Retinal pigment epithelial cell (primary cell): ENCODE measurements around the gene GNAL.
"Not testable (repeated sequence)": the region's sequence is repeated elsewhere in the genome, so short reads cannot be mapped to it uniquely, and the experiment has no call there.

ENCODE experiments used
- DNase-seq: peaks from one replicate; pipeline ENCODE4 v3.0.0-alpha.2; 2010; ENCODE audit warnings: low read depth
- H3K4me3 ChIP-seq: 2 replicates; pipeline ENCODE4 v1.5.1; 2011; ENCODE audit warnings: mild to moderate bottlenecking, low read length, control low read depth, moderate library complexity
- TF ChIP-seq, protein P1 (sequence below): conservative IDR thresholded peaks from 2 replicates; pipeline ENCODE4 v1.5.1; 2011; ENCODE audit warnings: low read depth, low read length, control low read depth, inconsistent platforms

GNAL gene

DNA sequence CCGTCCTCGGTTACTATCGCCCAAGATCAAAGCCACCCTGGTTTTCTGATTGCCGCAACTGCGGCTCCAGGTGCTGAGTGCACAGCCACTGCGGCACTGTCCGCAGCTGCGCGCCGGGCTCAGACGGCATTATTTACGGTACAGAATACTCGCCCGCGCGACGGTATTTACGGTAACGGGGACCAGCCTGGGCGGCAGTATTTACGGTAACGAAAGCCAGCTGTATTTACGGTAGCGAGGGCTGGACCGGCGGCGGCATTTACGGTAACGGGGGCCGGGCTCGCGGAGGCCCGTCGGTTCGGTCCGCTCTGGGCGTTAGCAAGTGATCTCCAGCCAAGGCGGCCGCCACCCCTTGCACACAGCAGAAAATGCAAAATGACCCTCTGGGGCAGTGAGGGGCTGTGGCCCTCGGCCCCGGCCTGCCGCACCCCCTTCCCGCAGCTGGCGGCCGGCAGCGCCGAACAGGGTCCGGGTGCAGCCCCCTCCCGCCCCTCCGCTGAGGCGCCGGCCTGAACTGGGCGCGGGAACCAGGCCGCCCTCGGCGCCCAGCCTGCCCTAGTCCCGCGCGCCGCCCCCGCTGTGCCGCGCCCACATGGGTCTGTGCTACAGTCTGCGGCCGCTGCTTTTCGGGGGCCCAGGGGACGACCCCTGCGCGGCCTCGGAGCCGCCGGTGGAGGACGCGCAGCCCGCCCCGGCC, at the start of gene GNAL:
GNAL (plus strand) TSS at position 293 of the 697 bp plus-strand sequence; CDS start at position 593, 300 bp downstream.
- TF ChIP-seq, protein P1, sequence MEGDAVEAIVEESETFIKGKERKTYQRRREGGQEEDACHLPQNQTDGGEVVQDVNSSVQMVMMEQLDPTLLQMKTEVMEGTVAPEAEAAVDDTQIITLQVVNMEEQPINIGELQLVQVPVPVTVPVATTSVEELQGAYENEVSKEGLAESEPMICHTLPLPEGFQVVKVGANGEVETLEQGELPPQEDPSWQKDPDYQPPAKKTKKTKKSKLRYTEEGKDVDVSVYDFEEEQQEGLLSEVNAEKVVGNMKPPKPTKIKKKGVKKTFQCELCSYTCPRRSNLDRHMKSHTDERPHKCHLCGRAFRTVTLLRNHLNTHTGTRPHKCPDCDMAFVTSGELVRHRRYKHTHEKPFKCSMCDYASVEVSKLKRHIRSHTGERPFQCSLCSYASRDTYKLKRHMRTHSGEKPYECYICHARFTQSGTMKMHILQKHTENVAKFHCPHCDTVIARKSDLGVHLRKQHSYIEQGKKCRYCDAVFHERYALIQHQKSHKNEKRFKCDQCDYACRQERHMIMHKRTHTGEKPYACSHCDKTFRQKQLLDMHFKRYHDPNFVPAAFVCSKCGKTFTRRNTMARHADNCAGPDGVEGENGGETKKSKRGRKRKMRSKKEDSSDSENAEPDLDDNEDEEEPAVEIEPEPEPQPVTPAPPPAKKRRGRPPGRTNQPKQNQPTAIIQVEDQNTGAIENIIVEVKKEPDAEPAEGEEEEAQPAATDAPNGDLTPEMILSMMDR: no peak
- DNase-seq: peak; percentile 66
- peak within 1 kb of the TSS; percentile 56 for H3K4me3 ChIP-seq

DNA sequence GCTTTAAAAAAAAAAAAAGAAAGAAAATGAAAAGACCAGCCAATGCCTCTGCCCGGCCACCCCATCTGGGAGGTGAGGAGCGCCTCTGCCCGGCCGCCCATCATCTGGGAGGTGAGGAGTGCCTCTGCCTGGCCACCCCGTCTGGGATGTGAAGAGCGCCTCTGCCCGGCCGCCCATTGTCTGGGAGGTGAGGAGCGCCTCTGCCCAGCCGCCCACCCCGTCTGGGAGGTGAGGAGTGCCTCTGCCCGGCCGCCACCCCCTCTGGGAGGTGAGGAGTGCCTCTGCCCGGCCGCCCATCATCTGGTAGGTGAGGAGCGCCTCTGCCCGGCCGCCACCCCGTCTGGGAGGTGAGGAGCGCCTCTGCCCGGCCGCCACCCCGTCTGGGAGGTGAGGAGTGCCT, 41.8 kb upstream of the GNAL start:
- DNase-seq, H3K4me3 ChIP-seq: not testable (repeated sequence)

DNA sequence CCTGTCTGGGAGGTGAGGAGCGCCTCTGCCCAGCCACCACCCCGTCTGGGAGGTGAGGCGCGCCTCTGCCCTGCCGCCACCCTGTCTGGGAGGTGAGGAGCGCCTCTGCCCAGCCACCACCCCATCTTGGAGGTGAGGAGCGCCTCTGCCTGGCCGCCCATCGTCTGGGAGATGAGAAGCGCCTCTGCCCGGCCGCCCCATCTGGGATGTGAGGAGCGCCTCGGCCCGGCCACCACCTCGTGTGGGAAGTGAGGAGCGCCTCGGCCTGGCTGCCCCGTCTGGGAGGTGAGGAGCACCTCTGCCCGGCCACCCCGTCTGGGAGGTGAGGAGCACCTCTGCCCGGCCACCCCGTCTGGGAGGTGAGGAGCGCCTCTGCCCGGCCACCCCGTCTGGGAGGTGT, 41.3 kb upstream of the GNAL start:
- DNase-seq, H3K4me3 ChIP-seq: not testable (repeated sequence)

GRCh38 chr18:11649839-11650238, 39.2 kb upstream of the GNAL start:
- TF ChIP-seq, protein P1: no peak
- no peak for DNase-seq
- H3K4me3 ChIP-seq: no peak overlapping the region

GRCh38 chr18:11651899-11652298, 37.2 kb upstream of the GNAL start:
- DNase-seq: no peak
- TF ChIP-seq, protein P1: no peak
- no peak overlapping the region for H3K4me3 ChIP-seq

DNA sequence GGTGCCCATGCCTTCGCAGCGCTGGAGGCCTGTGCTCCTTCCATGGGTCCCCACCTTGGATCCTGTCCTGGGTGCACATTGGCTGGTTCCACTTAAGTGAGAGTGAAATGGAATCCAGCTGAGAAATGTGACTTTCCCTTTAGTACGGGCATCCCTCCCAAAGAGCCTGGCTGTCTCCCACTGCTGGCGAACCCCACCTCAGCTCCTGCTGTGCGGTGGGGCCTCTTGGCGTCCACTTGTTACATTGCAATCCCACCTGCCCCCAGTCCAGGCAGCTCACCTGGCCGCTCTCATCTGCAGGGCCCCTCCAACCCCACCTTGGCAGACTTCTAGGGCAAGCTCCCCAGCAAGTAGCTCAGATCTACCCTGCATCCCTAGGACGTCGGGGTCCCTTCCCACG, 35.5 kb upstream of the GNAL start:
- no peak overlapping the region for H3K4me3 ChIP-seq
- DNase-seq: no peak
- TF ChIP-seq, protein P1: no peak

- no peak for DNase-seq
- H3K4me3 ChIP-seq: no peak overlapping the region
- TF ChIP-seq, protein P1: peak; percentile 91
Measured at GRCh38 chr18:11654736-11655605, 34.1 kb upstream of the GNAL start.

- DNase-seq: no peak
- H3K4me3 ChIP-seq: no peak overlapping the region
- TF ChIP-seq, protein P1: no peak
Measured at GRCh38 chr18:11655606-11655932, 33.5 kb upstream of the GNAL start.
